Measurements from ENCODE around the gene SORBS1.

SORBS1 gene

DNA sequence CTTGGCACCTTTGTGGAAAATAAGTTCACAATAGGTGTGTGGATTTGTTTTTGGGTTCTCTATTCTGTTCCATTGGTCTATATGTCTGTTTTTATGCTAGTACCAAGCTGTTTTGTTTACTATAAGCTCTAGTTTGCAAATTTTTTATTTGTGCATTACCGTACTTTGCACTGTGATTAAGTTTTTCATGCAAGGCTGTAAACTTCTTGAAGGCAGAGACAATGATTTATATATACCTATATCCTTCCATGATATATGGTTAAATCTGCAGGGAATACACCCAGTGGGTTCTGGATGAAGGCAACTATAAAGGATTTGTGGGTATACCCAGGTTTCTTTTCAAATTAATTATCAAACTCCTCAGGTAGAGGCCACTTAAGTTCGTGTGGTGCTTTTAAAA lies 178.6 kb downstream of the SORBS1 start:
- TF ChIP-seq TCF12 (IDR thresholded peaks at IDR 0.05; ENCODE audit: low read depth), result no peak
- no peak for TF ChIP-seq TEAD4 (IDR thresholded peaks at IDR 0.05)
- TF ChIP-seq FOXM1 (IDR thresholded peaks at IDR 0.05; ENCODE audit: borderline replicate concordance, low read depth), result no peak
- no peak for TF ChIP-seq CREB1 (IDR thresholded peaks at IDR 0.05; ENCODE audit: low read depth)
- TF ChIP-seq NFIC (IDR thresholded peaks at IDR 0.05), result no peak
- no peak for TF ChIP-seq MAX (IDR thresholded peaks at IDR 0.05)
- no peak for TF ChIP-seq ZBTB7A (IDR thresholded peaks at IDR 0.05; ENCODE audit: low read depth)
- no peak for TF ChIP-seq TAF1 (IDR thresholded peaks at IDR 0.05; ENCODE audit: low read depth)
- TF ChIP-seq REST (IDR thresholded peaks at IDR 0.05; ENCODE audit: low read depth), result no peak
- TF ChIP-seq YY1 (IDR thresholded peaks at IDR 0.05; ENCODE audit: low read depth), result no peak
- TF ChIP-seq, protein P1, sequence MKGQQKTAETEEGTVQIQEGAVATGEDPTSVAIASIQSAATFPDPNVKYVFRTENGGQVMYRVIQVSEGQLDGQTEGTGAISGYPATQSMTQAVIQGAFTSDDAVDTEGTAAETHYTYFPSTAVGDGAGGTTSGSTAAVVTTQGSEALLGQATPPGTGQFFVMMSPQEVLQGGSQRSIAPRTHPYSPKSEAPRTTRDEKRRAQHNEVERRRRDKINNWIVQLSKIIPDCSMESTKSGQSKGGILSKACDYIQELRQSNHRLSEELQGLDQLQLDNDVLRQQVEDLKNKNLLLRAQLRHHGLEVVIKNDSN (IDR thresholded peaks at IDR 0.05), result no peak

GRCh38 chr10:95382174-95382573 lies 179.0 kb downstream of the SORBS1 start:
- TF ChIP-seq RAD21 (IDR thresholded peaks at IDR 0.05; ENCODE audit: low read depth) (no peak), ZBTB7A (IDR thresholded peaks at IDR 0.05; ENCODE audit: low read depth) (no peak), MAX (IDR thresholded peaks at IDR 0.05) (no peak), TCF12 (IDR thresholded peaks at IDR 0.05; ENCODE audit: low read depth) (no peak), CEBPB (IDR thresholded peaks at IDR 0.05) (no peak), TEAD4 (IDR thresholded peaks at IDR 0.05) (no peak)
- TF ChIP-seq, protein P1 (IDR thresholded peaks at IDR 0.05), result no peak

DNA sequence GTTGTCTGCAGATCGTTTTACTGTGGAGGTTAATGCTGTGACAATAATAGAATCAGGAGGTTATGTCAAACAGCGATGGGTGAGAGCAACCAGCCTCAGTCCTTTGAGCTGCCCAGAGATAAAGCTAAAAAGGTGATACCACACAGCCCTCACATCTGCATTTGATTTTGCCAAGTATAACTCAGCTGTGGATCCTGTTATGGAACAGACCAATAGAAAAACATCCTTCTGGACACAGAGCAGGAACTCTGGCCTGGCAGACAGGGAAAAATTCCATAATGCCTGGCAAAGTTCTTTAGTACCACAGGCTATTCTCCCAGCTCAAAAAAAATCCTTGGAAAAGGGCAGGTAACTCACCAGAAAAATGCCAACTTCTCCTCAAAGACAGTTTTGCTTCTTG lies 183.2 kb downstream of the SORBS1 start:
- TF ChIP-seq TCF12 (IDR thresholded peaks at IDR 0.05; ENCODE audit: low read depth) (no peak), YY1 (IDR thresholded peaks at IDR 0.05; ENCODE audit: low read depth) (no peak), TAF1 (IDR thresholded peaks at IDR 0.05; ENCODE audit: low read depth) (no peak), CEBPB (IDR thresholded peaks at IDR 0.05) (no peak), ZBTB7A (IDR thresholded peaks at IDR 0.05; ENCODE audit: low read depth) (no peak), EGR1 (IDR thresholded peaks at IDR 0.05) (no peak), TEAD4 (IDR thresholded peaks at IDR 0.05) (no peak), FOXM1 (IDR thresholded peaks at IDR 0.05; ENCODE audit: borderline replicate concordance, low read depth) (no peak), REST (IDR thresholded peaks at IDR 0.05; ENCODE audit: low read depth) (no peak), EP300 (IDR thresholded peaks at IDR 0.05; ENCODE audit: borderline replicate concordance) (no peak), CREB1 (IDR thresholded peaks at IDR 0.05; ENCODE audit: low read depth) (no peak), NFIC (IDR thresholded peaks at IDR 0.05) (no peak), MAX (IDR thresholded peaks at IDR 0.05) (no peak)
- TF ChIP-seq, protein P1 (IDR thresholded peaks at IDR 0.05), result no peak

DNA sequence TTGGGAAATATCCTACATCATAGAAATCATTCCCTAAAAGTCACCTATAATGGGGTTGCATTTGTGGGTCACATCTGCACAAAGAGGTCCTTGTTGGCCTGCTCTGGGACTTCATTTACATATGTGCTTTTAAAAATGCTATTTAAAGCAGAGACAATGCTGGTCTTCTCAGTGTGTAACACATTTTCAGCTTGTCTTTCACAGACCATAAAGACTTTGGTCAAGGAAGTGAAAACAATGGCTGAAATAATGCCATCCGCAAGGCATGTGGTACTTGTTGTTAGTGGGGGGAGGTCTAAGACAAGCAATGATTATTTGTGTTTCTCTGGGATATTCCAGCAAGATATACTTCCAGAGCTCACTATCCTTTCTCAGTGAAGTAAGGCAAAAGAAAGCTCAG lies 185.8 kb downstream of the SORBS1 start:
- TF ChIP-seq CREB1 (IDR thresholded peaks at IDR 0.05; ENCODE audit: low read depth) (no peak), REST (IDR thresholded peaks at IDR 0.05; ENCODE audit: low read depth) (no peak), MAX (IDR thresholded peaks at IDR 0.05) (no peak), FOXM1 (IDR thresholded peaks at IDR 0.05; ENCODE audit: borderline replicate concordance, low read depth) (no peak), NFIC (IDR thresholded peaks at IDR 0.05) (no peak), ZBTB7A (IDR thresholded peaks at IDR 0.05; ENCODE audit: low read depth) (no peak), TCF12 (IDR thresholded peaks at IDR 0.05; ENCODE audit: low read depth) (no peak), YY1 (IDR thresholded peaks at IDR 0.05; ENCODE audit: low read depth) (no peak), CEBPB (IDR thresholded peaks at IDR 0.05) (no peak), RAD21 (IDR thresholded peaks at IDR 0.05; ENCODE audit: low read depth) (no peak)
- TF ChIP-seq, protein P1 (IDR thresholded peaks at IDR 0.05), result no peak

Data from Ishikawa (cell line).